CD4-positive, alpha-beta T cell treated with Interleukin-15 for 1 hour (primary cell): ENCODE results near the gene HNRNPA3.
"Not testable (repeated sequence)": the region's sequence is repeated elsewhere in the genome, so short reads cannot be mapped to it uniquely, and the experiment has no call there.

ENCODE experiments used
- DNase-seq: peaks from one replicate; pipeline ENCODE4 v3.0.0-alpha.2; 2020

Gene HNRNPA3

GRCh38 chr2:177235855-177236437 is 23.4 kb downstream of the HNRNPA3 start:
- no peak for DNase-seq

GRCh38 chr2:177237932-177238331 is 25.3 kb downstream of the HNRNPA3 start:
- DNase-seq: no peak

- DNase-seq: no peak
These were observed 26.5 kb downstream of the HNRNPA3 start for GRCh38 chr2:177239053-177239452.

DNA sequence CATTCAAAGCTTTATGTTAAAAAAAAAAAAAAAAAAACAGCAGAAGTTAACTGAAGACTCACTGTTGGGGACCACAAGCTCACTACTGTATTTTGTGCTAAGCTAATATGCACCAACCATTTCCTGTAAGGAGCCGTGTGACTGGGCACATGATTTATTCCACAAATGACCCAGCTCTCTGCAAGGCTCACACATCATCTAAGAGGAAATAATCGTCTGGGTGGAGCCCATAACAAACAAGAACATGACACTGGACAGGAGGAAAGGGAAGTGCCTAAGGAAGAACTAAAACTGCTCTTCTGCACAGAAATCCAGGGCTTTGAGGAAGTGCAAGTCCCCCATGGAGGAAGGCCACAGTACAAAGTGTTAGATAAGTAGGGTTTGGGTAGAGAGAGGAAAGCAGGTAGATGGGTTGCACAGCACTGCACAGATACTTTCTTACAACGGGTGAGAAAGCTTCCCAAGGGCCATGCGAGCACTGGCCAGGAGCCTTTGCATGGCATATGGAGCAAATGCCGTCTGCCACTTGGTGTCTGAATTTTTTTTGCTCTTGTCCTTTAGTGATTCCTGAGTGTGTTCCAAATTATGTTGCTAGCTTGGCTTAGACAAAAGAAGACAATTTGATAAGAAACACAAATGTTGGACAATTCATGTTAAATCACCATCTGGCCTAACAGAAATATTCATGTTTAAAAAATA is 27.5 kb downstream of the HNRNPA3 start:
- DNase-seq: peak; percentile 74

- no peak for DNase-seq
These were observed 29.1 kb downstream of the HNRNPA3 start for GRCh38 chr2:177241711-177242120.

GRCh38 chr2:177242121-177242987 is 29.8 kb downstream of the HNRNPA3 start:
- no peak for DNase-seq

DNA sequence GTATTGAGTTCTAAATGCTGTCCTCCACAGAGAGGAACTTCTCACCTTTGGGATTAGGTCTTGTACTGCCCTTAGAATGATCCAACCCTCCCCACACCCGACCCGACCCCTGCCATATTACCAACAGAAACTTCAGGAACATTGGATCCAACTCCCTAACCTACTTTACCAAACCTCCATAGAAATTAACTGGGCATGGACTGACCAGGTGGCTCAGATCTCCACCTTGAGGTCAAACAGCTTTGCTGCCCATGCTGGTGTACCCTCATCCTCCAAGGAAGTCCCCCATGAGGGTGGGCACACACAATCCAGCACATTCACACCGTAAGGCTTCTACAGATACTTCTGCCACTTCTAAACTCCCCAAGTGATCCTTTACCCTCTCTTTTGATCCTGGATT is 30.5 kb downstream of the HNRNPA3 start:
- DNase-seq: no peak

DNA sequence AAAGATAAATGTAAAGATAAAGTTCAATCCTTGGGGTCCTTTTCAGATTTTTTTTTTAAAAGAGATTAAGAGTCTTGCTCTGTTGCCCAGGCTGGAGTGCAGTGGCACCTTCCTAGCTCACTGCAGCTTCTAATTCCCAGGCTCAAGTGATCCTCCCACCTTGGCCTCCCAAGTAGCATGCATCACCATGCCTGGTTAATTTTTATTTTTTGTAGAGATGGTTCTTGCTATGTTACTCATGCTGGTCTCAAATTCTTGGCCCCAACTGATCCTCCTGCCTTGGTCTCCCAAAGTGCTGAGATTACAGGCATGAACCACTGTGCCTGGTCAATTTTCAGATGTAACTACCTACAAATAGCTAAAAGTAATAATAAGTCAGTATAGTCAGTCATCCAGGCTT is 30.9 kb downstream of the HNRNPA3 start:
- DNase-seq: no peak

- no peak for DNase-seq
These were observed 31.7 kb downstream of the HNRNPA3 start for GRCh38 chr2:177244244-177244771.

- no peak for DNase-seq
These were observed 32.4 kb downstream of the HNRNPA3 start for GRCh38 chr2:177245010-177245422.

- no peak for DNase-seq
These were observed 33.4 kb downstream of the HNRNPA3 start for GRCh38 chr2:177246000-177246399.

- not testable (repeated sequence) for DNase-seq
These were observed 34.0 kb downstream of the HNRNPA3 start for GRCh38 chr2:177246523-177247030.

GRCh38 chr2:177247693-177248262 is 35.2 kb downstream of the HNRNPA3 start:
- no peak for DNase-seq

GRCh38 chr2:177249038-177249437 is 36.4 kb downstream of the HNRNPA3 start:
- DNase-seq: no peak

DNA sequence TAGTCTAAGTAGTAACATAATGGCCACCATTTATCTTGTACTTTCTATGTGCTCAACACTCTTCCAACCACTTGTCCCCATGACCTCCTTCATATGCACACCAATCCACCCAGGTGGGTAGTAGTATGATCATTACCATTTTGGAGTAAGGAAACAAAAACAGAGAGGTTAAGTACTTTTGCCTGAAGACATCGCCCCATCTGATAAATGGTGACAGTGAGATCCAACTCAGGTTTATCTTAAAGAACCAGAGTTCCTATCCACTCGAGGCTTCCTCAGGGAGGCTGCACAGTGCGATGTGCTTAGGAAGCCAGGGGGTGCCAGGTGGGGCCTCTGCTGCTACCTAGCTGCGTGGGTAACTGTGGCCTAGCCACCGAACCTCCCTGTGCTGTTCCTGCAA is 37.9 kb downstream of the HNRNPA3 start:
- DNase-seq: no peak

GRCh38 chr2:177251165-177251542 is 38.6 kb downstream of the HNRNPA3 start:
- DNase-seq: no peak

DNA sequence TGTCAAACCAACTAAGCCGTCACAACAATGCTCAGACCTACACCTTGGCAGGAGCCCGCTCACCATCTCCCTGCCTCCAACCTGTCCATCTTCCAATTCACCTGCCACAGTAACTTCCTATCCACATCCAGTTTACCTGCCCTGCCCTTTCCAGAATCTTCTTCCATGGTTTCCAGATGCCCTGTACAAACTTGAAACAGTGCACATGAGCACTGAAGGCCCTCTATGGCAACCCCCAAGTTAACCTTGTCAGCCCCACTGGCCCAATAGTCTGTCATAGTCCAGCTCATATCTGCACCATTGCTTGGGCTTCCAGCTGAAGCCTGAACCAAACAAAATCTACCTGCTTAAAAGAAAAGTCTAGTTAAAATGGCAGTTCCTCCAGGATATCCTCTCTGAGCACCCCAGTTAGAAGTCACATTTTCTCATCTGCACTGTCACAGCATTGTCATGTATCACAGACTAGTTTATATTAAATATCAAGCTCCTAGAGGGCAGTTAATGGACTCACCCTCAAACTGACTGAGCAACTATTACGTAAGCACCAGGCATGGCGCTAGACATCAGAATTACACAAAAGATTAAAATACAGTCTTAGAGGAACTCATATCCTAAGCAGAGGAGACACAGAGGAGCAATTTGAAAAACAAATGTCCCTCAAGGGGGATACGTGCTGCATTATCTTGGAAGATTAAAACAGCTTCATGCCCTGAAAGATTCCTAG is 40.4 kb downstream of the HNRNPA3 start:
- no peak for DNase-seq

DNA sequence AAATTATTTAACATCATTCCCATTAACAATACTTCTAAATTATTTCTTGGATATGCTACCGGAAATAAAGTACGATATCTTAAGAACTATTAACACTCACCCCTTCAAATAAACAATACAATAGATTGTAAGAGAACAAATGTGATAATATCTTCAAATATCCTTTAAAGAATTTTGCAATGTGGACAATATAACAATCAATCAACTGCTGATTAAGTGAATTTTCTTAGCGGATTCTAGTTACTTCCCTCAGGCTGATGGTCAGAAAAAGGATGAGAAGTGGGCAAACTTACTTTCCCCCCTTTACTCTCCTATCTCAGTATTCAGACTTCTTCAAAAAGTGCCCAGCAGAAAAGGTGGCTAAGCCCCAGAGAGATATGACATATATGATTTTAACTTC is 41.1 kb downstream of the HNRNPA3 start:
- DNase-seq: no peak

- DNase-seq: no peak
These were observed 42.0 kb downstream of the HNRNPA3 start for GRCh38 chr2:177254433-177255226.

GRCh38 chr2:177255227-177255601 is 42.6 kb downstream of the HNRNPA3 start:
- DNase-seq: no peak

DNA sequence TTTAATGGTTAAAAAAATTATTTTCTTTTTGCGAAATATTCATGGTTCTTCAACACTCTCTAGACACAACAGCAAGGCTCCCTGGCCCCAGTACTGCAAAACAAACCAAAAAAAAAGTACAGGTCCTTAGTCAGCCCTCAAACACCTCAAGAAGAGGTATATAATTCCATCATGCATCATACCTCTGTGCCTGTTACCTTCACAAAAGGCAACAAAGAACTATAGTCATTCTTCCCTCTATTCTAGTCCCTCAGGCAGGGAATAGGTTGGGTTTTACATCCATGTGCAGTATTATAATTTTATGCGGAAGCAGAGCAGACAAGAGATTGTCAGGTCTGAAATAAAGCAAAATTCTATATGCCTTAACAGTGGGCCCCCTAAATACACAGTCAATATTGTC is 43.4 kb downstream of the HNRNPA3 start:
- DNase-seq: no peak

GRCh38 chr2:177256695-177257094 is 44.1 kb downstream of the HNRNPA3 start:
- no peak for DNase-seq
